HFFc6 (cell line): ENCODE measurements around the gene SPNS3. TPM values are rescaled to one million over a fixed set of nuclear protein-coding genes. Genes with fewer than 3 reads are reported as not detected.

Source experiments
- DNase-seq: peaks from one replicate; pipeline ENCODE4 v3.0.0-alpha.2; 2018
- H3K27ac Mint-ChIP-seq: 2 replicates; pipeline ENCODE4 v1.8.0; 2020; ENCODE audit warnings: mild to moderate bottlenecking, mixed read lengths
- H3K27me3 Mint-ChIP-seq: 2 replicates; pipeline ENCODE4 v1.8.0; 2021; ENCODE audit warnings: mild to moderate bottlenecking, moderate library complexity, mixed read lengths; ENCODE audit not compliant: insufficient read depth
- H3K36me3 Mint-ChIP-seq: 2 replicates; pipeline ENCODE4 v1.8.0; 2021; ENCODE audit warnings: low read depth, mixed read lengths
- H3K4me1 Mint-ChIP-seq: 2 replicates; pipeline ENCODE4 v1.8.0; 2020; ENCODE audit warnings: low read depth, mixed read lengths
- H3K4me3 Mint-ChIP-seq: 2 replicates; pipeline ENCODE4 v1.8.0; 2020; ENCODE audit warnings: mild to moderate bottlenecking, moderate library complexity, mixed read lengths
- H3K9me3 Mint-ChIP-seq: 2 replicates; pipeline ENCODE4 v1.8.0; 2020; ENCODE audit warnings: mild to moderate bottlenecking, mixed read lengths
- total RNA-seq, 6 experiments: library from RNA; stranded (reverse); fragmentation: NEBNext Ultra II Directional; extraction: Animal tissue kit (Norgen Biotek cat#: 25700); gene quantifications; 2 replicates in 1 of 6; 3 replicates in 5 of 6; pipeline ENCODE4 v1.2.3, GENCODE V29; 2021
- TF ChIP-seq, protein P1 (sequence below): fragments of 200-600 bp; sonication (generic); IDR thresholded peaks from 2 replicates; pipeline ENCODE4 v1.5.0; 2021; ENCODE audit warnings: antibody characterized with exemption, mild to moderate bottlenecking

Gene SPNS3
- total RNA-seq, 6 experiments from 2014 or later, result not detected

GRCh38 chr17:4406386-4406785, 27.4 kb upstream of the SPNS3 start:
- H3K4me3 Mint-ChIP-seq, result no peak overlapping the region
- TF ChIP-seq, protein P1, sequence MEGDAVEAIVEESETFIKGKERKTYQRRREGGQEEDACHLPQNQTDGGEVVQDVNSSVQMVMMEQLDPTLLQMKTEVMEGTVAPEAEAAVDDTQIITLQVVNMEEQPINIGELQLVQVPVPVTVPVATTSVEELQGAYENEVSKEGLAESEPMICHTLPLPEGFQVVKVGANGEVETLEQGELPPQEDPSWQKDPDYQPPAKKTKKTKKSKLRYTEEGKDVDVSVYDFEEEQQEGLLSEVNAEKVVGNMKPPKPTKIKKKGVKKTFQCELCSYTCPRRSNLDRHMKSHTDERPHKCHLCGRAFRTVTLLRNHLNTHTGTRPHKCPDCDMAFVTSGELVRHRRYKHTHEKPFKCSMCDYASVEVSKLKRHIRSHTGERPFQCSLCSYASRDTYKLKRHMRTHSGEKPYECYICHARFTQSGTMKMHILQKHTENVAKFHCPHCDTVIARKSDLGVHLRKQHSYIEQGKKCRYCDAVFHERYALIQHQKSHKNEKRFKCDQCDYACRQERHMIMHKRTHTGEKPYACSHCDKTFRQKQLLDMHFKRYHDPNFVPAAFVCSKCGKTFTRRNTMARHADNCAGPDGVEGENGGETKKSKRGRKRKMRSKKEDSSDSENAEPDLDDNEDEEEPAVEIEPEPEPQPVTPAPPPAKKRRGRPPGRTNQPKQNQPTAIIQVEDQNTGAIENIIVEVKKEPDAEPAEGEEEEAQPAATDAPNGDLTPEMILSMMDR, result no peak
- H3K9me3 Mint-ChIP-seq, result no peaks in the 10 kb centered on the region
- H3K27me3 Mint-ChIP-seq, result peaks cover 6% of the 10 kb centered on the region
- H3K36me3 Mint-ChIP-seq, result no peaks in the 10 kb centered on the region
- no peak for DNase-seq
- H3K4me1 Mint-ChIP-seq, result no peaks in the 10 kb centered on the region
- no peak overlapping the region for H3K27ac Mint-ChIP-seq

DNA sequence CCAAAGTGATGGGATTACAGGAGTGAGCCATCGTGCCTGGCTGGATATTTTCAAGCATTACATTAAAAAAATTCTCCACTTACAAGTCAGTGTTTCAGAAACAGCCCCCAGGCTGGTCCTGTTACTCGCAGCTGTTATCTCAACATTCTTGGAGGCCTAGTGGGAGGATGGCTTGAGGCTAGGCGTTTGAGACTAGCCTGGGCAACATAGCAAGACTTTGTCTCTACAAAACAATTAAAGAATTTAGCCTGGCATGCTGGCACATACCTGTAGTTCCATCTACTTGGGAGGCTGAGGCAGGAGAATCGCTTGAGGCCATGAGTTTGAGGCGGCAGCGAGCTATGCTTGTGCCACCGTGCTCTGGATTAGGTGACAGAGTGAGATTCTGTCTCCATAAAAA, 26.5 kb upstream of the SPNS3 start:
- H3K36me3 Mint-ChIP-seq, result no peaks in the 10 kb centered on the region
- TF ChIP-seq, protein P1, result no peak
- no peaks in the 10 kb centered on the region for H3K4me1 Mint-ChIP-seq
- no peak overlapping the region for H3K4me3 Mint-ChIP-seq
- peaks cover 4% of the 10 kb centered on the region for H3K27me3 Mint-ChIP-seq
- no peak overlapping the region for H3K27ac Mint-ChIP-seq
- H3K9me3 Mint-ChIP-seq, result no peaks in the 10 kb centered on the region
- DNase-seq, result peak; percentile 33

GRCh38 chr17:4407851-4408250, 25.9 kb upstream of the SPNS3 start:
- Mint-ChIP-seq H3K27me3 (peaks cover 2% of the 10 kb centered on the region; the same call in 1 of the 2 replicates), H3K4me1 (no peaks in the 10 kb centered on the region), H3K27ac (no peak overlapping the region), H3K9me3 (no peaks in the 10 kb centered on the region), H3K36me3 (no peaks in the 10 kb centered on the region), H3K4me3 (no peak overlapping the region)
- DNase-seq, result no peak
- TF ChIP-seq, protein P1, result no peak

DNA sequence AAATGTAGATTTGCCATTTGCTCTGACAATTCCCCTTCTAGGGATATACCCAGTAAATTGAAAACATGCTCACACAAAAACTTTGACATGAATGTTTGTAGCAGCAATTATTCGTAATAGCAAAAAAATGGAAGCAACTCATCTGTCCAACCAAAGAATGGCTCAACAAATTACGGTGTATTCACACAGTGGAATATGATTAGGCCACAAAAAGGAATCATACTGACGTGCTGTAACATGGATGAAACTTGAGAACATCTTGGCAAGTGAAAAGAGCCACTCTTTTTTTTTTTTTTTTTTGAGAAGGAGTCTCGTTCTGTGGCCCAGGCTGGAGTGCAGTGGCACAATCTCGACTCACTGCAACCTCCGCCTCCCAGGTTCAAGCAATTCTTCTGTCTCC, 24.1 kb upstream of the SPNS3 start:
- H3K9me3 Mint-ChIP-seq, result no peaks in the 10 kb centered on the region
- no peaks in the 10 kb centered on the region for H3K4me1 Mint-ChIP-seq
- no peak overlapping the region for H3K27ac Mint-ChIP-seq
- no peaks in the 10 kb centered on the region for H3K36me3 Mint-ChIP-seq
- TF ChIP-seq, protein P1, result no peak
- DNase-seq, result no peak
- no peaks in the 10 kb centered on the region for H3K27me3 Mint-ChIP-seq
- H3K4me3 Mint-ChIP-seq, result no peak overlapping the region

- H3K36me3 Mint-ChIP-seq, result no peaks in the 10 kb centered on the region
- H3K4me3 Mint-ChIP-seq, result no peak overlapping the region
- DNase-seq, result no peak
- no peaks in the 10 kb centered on the region for H3K9me3 Mint-ChIP-seq
- TF ChIP-seq, protein P1, result no peak
- H3K4me1 Mint-ChIP-seq, result no peaks in the 10 kb centered on the region
- no peaks in the 10 kb centered on the region for H3K27me3 Mint-ChIP-seq
- H3K27ac Mint-ChIP-seq, result no peak overlapping the region
Observed at GRCh38 chr17:4411201-4411600, 22.5 kb upstream of the SPNS3 start.
